ENCODE measurements around the gene ECHDC3. TPM values are rescaled to one million over a fixed set of nuclear protein-coding genes. Genes with fewer than 3 reads are reported as not detected.
"Not testable (repeated sequence)": the region's sequence is repeated elsewhere in the genome, so short reads cannot be mapped to it uniquely, and the experiment has no call there.

ECHDC3 gene
- total RNA-seq, 2 donors from 2014 or later = 0.41 to 1.8 TPM

DNA sequence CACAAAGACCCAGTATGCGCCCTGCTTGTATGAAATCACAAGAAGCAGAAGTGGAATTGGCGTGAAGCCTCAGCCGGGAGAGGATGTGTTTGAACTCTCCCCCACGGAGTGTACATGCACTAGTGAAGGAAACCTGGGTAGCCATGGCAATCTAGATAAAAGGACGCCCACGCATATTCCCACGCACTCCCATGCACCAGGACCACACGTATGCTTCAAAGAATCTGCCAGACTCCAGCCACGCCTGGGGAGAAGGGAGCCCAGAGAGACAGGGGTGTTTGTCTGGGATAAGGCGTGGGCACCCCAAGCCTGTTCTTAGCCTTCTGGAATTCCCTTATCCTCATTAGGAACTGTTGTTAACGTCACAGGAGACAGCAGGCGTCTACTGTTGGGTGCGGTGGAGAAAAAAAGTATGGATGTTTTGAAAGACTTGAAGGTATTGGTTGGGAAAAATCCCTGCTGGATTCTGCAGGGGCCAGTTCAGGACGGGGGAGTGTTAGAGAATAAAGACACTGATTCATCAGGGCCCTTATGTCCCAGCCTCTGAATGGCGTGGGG, 28.9 kb upstream of the ECHDC3 start:
- H3K9me3 Mint-ChIP-seq = peaks cover 0 to 6% of the 10 kb centered on the region in 2 donors
- no peak for DNase-seq (ENCODE audit: low spot score in 2 of 2)
- no peak for ATAC-seq
- H3K27ac Mint-ChIP-seq = no peak overlapping the region
- H3K36me3 Mint-ChIP-seq = peaks cover 6 to 11% of the 10 kb centered on the region in 2 donors

DNA sequence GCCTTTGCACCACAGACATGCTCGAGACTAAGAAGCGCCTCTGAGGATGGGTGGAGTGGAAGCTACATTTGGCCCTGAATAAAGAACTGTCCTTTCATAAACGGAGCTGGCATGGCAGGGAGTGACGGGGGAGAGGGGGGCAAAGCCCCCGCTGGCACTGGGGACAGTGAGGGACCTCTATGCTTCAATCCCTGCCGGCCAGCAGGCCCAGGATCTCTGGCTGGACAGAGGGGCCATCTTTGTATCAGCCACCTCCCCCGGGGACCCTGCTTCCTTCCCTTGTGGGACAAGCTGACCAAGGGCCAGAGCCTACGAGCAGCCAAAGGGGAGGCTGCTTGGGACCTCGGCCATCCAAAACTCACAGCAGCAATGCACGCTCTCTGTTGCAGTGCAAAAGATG, 28.2 kb upstream of the ECHDC3 start:
- H3K36me3 Mint-ChIP-seq = peaks cover 6 to 11% of the 10 kb centered on the region in 2 donors
- H3K27ac Mint-ChIP-seq = no peak overlapping the region
- H3K9me3 Mint-ChIP-seq = peaks cover 0 to 6% of the 10 kb centered on the region in 2 donors
- DNase-seq (ENCODE audit: low spot score in 2 of 2) (no peak), ATAC-seq (no peak)

DNA sequence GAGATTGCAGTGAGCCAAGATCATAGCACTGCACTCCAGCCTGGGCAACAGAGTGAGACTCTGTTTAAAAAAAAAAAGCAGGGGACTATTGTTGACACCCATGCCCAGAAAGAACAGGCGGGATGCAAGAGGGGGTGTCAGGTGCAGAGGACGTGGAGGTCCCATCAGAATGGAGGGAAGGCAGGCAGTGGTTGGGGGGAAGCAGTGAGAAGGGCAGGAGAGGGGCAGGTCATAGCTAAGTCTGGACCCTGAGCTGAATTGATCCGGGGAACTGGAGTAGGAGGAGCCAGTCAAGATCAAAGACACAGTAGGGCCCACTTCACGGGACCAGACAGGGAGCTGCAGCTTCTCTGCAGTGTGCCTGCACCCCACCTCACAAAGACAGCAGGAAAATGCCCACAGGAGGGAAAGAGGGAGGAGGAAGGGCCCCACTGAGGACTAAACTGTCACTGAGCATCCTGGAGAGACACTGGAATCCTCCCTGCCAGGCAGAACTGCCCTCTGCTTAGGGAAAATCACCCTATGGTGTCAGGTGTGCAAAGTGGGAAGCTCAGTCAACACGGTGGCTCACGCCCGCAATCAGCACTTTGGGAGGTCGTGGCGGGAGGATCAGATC, 27.3 kb upstream of the ECHDC3 start:
- Mint-ChIP-seq H3K36me3 (peaks cover 6 to 15% of the 10 kb centered on the region in 2 donors), H3K27ac (no peak overlapping the region), H3K9me3 (peaks cover 0 to 6% of the 10 kb centered on the region in 2 donors)
- DNase-seq (ENCODE audit: low spot score in 2 of 2) = no peak
- ATAC-seq = no peak

DNA sequence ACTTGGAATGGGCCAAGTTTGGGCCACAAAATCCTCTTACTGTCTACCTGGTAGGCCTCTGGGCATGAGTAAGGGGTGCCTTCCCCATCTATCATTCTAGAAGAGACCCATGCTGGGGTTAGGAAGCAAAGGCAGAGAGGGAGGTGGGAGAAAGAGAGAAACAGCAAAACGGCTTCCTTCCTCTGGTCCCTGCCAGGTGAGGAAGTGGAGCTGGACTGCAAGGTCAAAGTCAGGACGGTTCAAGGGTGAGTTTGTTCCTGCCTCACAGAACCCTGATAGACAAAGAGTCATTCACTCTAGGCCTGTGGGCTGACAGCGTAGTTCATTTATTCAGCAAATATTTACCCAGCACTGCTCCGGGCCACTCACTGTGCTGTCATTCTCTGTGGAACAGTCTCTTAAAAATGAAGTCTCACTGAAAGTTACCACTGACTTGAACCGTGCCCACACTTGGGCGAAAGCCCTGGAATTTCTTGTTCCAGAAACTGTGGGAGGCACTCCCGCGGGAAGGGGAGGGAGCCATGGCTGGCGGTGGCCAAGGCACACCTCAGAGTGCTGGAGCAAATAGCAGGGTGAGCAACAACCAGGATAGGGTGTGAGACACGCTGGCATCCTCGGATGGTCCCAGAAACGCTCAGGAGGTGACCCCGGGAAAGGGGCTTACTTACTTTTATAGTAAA, 26.2 kb upstream of the ECHDC3 start:
- no peak for DNase-seq (ENCODE audit: low spot score in 2 of 2)
- H3K9me3 Mint-ChIP-seq = peaks cover 0 to 6% of the 10 kb centered on the region in 2 donors
- peaks cover 6 to 17% of the 10 kb centered on the region in 2 donors for H3K36me3 Mint-ChIP-seq
- no peak overlapping the region for H3K27ac Mint-ChIP-seq
- no peak for ATAC-seq

DNA sequence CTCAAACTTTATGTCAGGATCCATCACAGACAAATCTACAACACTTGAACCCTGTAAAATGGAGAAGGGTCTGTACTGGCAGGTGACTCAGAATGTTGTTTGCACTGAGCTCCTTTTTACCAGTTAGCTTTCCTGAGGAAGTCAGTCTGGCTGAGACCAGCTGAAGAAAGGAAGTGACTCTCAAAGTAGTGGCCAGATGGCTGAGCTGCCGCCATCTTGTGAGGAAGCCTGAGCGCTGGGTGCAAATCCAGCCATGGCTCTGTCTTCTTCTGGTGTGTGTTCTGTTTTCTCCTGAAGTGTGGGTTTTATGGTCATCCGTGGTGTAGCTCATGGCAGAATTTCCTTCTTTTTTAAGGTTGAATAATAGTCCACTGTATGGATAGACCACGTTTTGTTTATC, 25.5 kb upstream of the ECHDC3 start:
- Mint-ChIP-seq H3K27ac (no peak overlapping the region), H3K9me3 (peaks cover 0 to 6% of the 10 kb centered on the region in 2 donors), H3K36me3 (peaks cover 6 to 17% of the 10 kb centered on the region in 2 donors)
- DNase-seq (ENCODE audit: low spot score in 2 of 2) = no peak
- ATAC-seq = no peak

DNA sequence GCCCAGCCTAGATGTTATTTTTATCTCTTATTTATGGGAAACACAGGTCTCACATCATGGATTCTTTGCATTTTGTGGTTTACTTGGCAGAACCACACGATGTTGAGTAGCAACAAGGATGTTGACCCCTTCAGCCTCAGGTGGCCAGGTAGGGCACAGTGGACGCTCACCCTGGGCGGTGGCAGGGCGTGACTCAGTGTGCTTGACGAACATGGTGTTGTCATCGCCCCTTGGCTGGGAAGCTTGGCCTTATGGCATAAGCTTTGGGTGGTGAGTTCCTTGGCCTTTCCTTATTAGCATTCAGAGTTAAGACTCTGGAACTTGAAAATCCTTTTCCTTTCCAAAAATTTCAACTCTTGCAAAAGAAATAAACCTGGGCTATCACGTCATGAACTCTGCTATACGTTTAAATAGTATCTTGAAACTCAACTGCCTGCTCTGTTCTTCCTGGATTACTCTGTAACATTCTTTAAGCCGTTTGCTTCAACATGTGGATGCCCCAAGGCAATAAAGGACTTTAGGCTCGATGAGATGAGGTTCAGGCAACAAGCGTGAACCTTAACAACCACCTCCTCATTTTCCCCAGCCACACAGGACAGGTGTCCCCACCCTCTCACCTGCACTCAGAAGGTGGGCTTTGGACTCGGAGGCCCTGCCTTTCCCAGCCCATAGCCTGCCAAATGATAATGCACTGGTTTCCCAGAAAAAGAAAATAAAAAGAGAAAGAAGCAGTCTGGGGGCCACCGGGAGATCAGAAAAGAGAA, 22.5 kb upstream of the ECHDC3 start:
- Mint-ChIP-seq H3K9me3 (peaks cover 0 to 6% of the 10 kb centered on the region in 2 donors), H3K27ac (no peak overlapping the region), H3K36me3 (peaks cover 6 to 17% of the 10 kb centered on the region in 2 donors)
- DNase-seq (ENCODE audit: low spot score in 2 of 2) (no peak), ATAC-seq (no peak)

DNA sequence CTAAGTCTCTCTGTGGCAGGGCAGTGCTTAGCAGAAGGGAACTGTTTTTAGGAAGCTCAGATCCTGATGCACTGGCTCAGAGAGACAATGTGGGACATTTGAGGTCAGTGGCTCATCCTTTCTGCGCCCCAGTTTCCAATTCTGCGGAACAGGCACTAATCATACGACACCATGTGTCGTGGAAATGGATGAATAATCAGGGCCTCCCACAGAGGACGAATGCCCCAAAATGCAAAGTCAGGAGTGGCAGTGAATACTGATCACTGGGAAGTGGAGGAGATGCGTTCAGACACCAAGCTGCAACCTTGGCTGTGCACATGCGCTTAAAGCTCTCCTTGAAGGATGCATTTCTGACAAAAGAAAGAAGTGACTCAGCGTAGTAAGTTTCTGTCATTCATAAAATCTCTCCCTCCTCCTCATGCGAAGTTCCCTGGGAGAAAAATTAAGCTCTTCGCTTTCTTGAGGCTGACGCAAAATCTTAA, 21.9 kb upstream of the ECHDC3 start:
- no peak for DNase-seq (ENCODE audit: low spot score in 2 of 2)
- Mint-ChIP-seq H3K9me3 (peaks cover 0 to 5% of the 10 kb centered on the region in 2 donors), H3K36me3 (peaks cover 5 to 16% of the 10 kb centered on the region in 2 donors), H3K27ac (no peak overlapping the region)
- ATAC-seq = no peak

DNA sequence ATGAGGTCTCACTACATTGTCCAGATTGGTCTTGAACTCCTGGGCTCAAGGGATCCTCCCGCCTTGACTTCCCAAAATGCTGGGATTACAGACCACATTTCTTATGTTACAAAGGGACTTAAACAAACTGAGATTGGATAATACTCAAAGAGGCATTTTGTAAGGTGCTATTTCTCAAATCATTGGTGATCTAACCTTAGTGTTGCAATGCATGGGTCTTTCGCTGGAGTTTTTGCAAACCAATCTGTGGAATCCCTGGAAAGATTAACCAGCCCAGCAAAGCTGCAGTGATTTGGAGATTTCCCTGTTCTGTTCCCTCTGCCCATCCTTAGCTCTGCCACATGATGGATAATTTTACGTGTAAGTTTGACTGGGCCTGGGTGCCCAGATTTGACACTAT, 20.4 kb upstream of the ECHDC3 start:
- ATAC-seq = no peak
- Mint-ChIP-seq H3K9me3 (no peaks in the 10 kb centered on the region), H3K27ac (no peak overlapping the region), H3K36me3 (peaks cover 0 to 6% of the 10 kb centered on the region in 2 donors)
- no peak for DNase-seq (ENCODE audit: low spot score in 2 of 2)

DNA sequence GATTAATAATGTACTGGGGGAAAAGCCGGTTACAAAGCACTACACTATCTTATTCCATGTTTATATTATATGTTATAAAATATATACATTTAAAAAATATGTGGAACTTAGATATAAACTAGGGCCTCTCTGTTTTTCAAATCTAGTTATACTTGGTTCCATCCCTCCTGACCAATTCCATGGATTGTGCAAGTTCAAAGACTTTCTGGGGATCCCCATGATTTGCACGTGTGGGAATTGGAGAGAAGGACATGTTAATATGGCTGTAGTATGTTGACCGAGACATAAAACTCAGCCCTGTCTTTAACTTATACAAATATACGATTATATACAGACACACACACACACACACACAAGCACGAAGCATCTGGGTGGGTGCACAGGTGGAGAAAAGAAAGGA, 18.8 kb upstream of the ECHDC3 start:
- Mint-ChIP-seq H3K9me3 (peaks cover 0 to 2% of the 10 kb centered on the region in 2 donors), H3K36me3 (peaks cover 0 to 12% of the 10 kb centered on the region in 2 donors), H3K27ac (no peak overlapping the region)
- DNase-seq (ENCODE audit: low spot score in 2 of 2) (no peak), ATAC-seq (no peak)

DNA sequence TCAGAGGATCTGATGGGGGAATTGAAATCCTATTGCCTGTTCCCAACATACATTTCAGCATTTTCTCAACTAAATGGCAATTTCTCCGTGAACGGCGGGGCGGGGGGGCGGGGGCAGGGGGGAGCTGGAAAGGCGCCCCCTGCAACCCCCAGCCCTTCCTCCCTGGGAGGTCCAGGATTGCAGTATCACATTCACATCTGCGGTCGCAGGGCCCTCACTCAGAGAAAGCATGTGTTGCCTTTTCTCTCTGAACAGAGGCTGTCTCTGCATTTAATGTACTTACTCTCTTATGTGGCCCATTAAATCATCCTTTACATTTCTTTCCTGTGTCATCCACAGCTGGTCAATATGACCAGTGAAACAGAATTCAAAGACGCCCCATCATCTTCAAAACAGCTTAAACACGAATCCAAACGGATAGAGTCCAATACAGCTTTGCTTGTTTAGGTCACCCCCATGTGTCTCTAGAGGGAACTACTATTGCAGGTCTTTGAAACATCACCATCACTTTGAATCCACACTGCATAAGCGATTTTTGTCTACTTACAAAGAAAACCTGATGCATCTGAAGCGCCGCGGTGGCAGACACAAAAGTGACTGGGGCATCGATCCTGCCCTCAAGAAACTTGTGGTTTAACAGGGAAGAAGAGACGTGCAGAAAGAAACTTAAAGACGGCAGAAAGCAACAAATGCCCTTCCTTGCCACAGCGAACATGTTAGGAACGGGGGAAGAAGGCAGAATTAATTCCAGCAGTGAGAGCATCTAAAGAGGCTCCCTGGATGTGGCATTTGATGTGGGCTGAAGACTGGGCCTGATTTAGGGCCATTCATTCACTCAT, 17.0 kb upstream of the ECHDC3 start:
- ATAC-seq (peak; percentile 53 to 63), DNase-seq (ENCODE audit: low spot score in 2 of 2) (no peak)
- Mint-ChIP-seq H3K27ac (no peak overlapping the region), H3K9me3 (peaks cover 0 to 10% of the 10 kb centered on the region in 2 donors), H3K36me3 (peaks cover 0 to 6% of the 10 kb centered on the region in 2 donors)

DNA sequence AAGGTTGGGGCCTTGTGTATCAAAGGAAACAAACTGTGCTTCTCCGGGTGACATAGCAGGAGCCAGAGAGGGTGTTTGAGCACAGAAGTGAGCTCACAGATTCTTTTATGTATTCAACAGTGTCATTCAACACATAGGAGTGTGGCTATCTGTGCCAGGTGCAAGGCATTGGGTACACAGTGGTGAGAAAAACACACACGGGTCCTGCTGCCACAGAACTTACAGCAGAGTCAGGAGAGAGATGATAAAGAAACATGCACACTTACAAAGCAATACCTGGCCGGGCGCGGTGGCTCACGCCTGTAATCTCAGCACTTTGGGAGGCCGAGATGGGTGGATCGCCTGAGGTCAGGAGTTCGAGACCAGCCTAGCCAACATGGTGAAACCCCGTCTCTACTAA, 16.3 kb upstream of the ECHDC3 start:
- ATAC-seq (no peak), DNase-seq (ENCODE audit: low spot score in 2 of 2) (no peak)
- Mint-ChIP-seq H3K27ac (no peak overlapping the region), H3K9me3 (peaks cover 0 to 14% of the 10 kb centered on the region in 2 donors), H3K36me3 (peaks cover 0 to 6% of the 10 kb centered on the region in 2 donors)

DNA sequence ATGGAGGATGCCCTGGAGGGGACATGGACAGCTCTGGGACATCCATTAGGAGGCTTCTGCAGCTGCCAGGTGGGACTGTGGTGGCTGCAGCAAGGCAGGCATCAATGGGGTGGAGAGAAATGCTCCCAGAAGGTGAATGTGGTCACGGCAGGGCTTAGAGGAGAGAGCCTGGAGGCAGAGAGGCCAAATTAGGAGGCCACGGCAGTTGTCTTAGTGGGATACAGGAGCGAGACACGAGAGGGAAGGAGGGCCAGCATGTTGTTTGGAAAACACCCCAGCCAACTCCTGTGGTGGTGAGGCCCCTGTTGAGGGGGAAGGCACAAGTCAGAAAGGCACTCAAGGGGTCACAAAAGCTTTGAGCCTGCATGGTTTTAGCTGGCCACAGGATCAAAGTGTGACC, 14.6 kb upstream of the ECHDC3 start:
- no peak for DNase-seq (ENCODE audit: low spot score in 2 of 2)
- peaks cover 0 to 14% of the 10 kb centered on the region in 2 donors for H3K9me3 Mint-ChIP-seq
- no peak overlapping the region for H3K27ac Mint-ChIP-seq
- ATAC-seq = no peak
- H3K36me3 Mint-ChIP-seq = peaks cover 0 to 6% of the 10 kb centered on the region in 2 donors

DNA sequence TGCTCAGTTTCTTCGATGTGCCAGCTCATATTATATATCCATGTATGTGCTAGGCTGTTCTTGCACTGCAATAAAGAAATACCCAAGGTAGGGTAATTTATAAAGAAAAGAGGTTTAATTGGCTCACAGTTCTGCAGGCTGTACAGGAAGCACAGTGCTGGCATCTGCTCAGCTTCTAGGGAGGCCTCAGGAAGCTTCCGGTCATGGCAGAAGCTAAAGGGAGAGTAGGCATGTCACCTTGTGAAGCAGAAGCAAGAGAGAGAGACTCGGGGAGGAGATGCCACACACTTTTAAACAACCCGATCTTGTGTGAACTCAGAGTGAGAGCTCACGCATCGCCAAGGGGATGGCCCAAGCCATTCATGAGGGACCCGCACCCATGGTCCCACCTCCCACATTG, 13.8 kb upstream of the ECHDC3 start:
- H3K36me3 Mint-ChIP-seq = peaks cover 0 to 6% of the 10 kb centered on the region in 2 donors
- peaks cover 0 to 14% of the 10 kb centered on the region in 2 donors for H3K9me3 Mint-ChIP-seq
- no peak for DNase-seq (ENCODE audit: low spot score in 2 of 2)
- ATAC-seq = no peak
- no peak overlapping the region for H3K27ac Mint-ChIP-seq

DNA sequence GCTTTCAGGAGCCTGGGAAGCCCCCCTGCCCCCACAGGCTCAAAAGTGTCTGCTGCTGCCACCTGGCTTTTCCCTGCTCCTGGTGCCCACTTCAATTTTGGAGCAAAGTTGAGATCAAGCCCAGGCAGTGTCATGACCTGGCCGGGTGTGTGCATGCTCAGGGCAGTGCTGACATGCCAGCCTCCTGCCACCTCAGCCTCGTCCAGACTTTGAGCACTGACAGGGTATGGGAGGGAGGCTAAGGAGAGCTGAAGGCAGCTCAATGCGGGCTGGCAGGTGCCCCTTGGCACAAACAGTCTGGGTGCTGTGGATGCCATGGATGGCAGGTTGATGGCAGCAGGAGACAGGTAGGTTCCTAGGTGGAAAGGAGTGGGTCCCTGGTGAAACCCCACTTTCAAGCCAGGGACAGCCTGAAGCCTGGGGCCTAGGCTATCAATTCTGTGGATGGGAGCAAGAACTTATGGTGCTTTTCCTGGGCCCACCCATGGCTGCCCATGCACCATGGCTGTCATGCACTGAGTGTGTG, 12.3 kb upstream of the ECHDC3 start:
- peaks cover 0 to 6% of the 10 kb centered on the region in 2 donors for H3K36me3 Mint-ChIP-seq
- H3K9me3 Mint-ChIP-seq = peaks cover 0 to 14% of the 10 kb centered on the region in 2 donors
- H3K27ac Mint-ChIP-seq = no peak overlapping the region
- DNase-seq (ENCODE audit: low spot score in 2 of 2) (no peak), ATAC-seq (no peak)

DNA sequence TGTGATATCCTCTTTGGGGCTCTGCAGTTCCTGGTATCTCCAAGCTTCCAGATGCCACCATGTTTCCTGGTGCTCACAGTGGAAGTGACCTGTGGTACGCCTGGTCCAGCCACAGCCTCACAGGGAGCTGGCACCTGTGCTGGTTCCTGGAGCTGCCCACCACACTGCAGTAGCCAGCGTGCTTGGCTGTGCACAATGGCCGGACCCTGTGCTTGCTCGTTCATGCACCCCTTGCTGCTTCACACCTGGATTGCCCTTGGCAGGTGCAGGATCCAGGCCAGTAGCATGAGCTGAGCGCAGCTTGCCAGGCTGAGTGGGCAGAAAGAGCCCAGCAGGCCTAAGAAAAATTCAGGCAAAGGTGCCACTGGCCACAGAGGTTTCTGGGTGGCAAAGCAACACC, 11.4 kb upstream of the ECHDC3 start:
- no peak for DNase-seq (ENCODE audit: low spot score in 2 of 2)
- ATAC-seq = no peak
- peaks cover 0 to 6% of the 10 kb centered on the region in 2 donors for H3K36me3 Mint-ChIP-seq
- H3K9me3 Mint-ChIP-seq = peaks cover 0 to 14% of the 10 kb centered on the region in 2 donors
- H3K27ac Mint-ChIP-seq = no peak overlapping the region

DNA sequence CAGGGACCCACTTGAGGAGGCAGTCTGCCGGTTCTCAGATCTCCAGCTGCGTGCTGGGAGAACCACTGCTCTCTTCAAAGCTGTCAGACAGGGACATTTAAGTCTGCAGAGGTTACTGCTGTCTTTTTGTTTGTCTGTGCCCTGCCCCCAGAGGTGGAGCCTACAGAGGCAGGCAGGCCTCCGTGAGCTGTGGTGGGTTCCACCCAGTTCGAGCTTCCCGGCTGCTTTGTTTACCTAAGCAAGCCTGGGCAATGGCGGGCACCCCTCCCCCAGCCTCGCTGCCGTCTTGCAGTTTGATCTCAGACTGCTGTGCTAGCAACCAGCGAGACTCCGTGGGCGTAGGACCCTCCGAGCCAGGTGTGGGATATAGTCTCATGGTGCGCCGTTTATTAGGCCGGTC, 5.4 kb upstream of the ECHDC3 start:
- DNase-seq (ENCODE audit: low spot score in 2 of 2); H3K27ac Mint-ChIP-seq; ATAC-seq: not testable (repeated sequence)
- H3K9me3 Mint-ChIP-seq = peaks cover 0 to 14% of the 10 kb centered on the region in 2 donors
- H3K36me3 Mint-ChIP-seq = peaks cover 5 to 14% of the 10 kb centered on the region in 2 donors
